ENCODE data around the gene MAPK14.
A peak's percentile ranks its signal among the peaks of the same experiment; 100 is the strongest.

Gene MAPK14

GRCh38 chr6:36034441-36034840 is 6.8 kb downstream of the MAPK14 start:
- DNase-seq (ENCODE audit: low read depth, low spot score) = no peak
- H3K4me3 ChIP-seq (ENCODE audit: low read depth, low read length) = no peak overlapping the region
- in situ Hi-C loops (cut with HindIII; ENCODE audit: low sequenced_read_pairs) = no loop called here
- TF ChIP-seq CTCF (IDR thresholded peaks at IDR 0.05; ENCODE audit: low read depth, low read length) = no peak

GRCh38 chr6:36035225-36035624 is 7.6 kb downstream of the MAPK14 start:
- DNase-seq (ENCODE audit: low read depth, low spot score) = no peak
- in situ Hi-C loops (cut with HindIII; ENCODE audit: low sequenced_read_pairs) = no loop called here
- H3K4me3 ChIP-seq (ENCODE audit: low read depth, low read length) = no peak overlapping the region
- TF ChIP-seq CTCF (IDR thresholded peaks at IDR 0.05; ENCODE audit: low read depth, low read length) = no peak

GRCh38 chr6:36038120-36038876 is 10.7 kb downstream of the MAPK14 start:
- DNase-seq (ENCODE audit: low read depth, low spot score) = no peak
- in situ Hi-C loops (cut with HindIII; ENCODE audit: low sequenced_read_pairs) = no loop called here
- H3K4me3 ChIP-seq (ENCODE audit: low read depth, low read length) = no peak overlapping the region
- no peak for TF ChIP-seq CTCF (IDR thresholded peaks at IDR 0.05; ENCODE audit: low read depth, low read length)

DNA sequence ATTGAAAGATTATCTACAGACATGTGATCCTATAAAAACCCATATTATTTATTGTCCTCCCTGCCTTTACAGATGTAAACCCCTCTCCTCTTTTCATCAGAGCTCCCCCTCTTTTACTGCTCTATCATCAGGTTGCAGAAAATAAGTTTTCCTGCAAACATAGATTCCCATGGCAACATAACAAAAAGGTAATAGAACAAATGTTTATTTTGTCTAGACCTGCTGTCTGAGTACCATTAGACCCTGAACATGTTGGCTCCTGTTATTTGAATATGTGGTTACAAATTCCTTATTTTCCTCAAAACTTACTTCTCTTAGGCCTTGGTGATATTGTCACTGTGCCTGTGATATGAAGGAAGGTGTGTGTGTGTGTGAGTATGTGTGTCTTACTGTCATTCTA is 11.5 kb downstream of the MAPK14 start:
- no peak for TF ChIP-seq CTCF (IDR thresholded peaks at IDR 0.05; ENCODE audit: low read depth, low read length)
- in situ Hi-C loops (cut with HindIII; ENCODE audit: low sequenced_read_pairs) = no loop called here
- DNase-seq (ENCODE audit: low read depth, low spot score) = peak; percentile 17
- H3K4me3 ChIP-seq (ENCODE audit: low read depth, low read length) = no peak overlapping the region

DNA sequence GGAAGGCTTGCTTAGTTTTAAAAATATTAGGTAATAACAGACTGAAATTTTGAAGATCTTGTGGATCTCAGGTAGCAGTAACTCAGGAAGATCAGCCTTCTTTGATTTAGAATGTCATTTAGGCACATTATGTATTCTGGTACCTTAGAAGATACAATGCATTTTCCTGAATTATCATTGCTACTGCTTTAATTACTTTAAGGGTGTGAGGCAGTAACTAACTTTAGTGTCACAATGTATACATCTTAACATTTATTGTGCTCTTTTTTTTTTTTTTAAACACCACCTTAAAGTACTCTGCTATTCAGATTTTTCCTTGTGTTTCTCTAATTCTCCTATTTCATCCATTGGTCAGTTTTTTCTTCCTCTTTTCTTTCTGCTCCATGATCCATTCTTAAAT is 13.3 kb downstream of the MAPK14 start:
- DNase-seq (ENCODE audit: low read depth, low spot score) = no peak
- in situ Hi-C loops (cut with HindIII; ENCODE audit: low sequenced_read_pairs) = no loop called here
- TF ChIP-seq CTCF (IDR thresholded peaks at IDR 0.05; ENCODE audit: low read depth, low read length) = no peak
- no peak overlapping the region for H3K4me3 ChIP-seq (ENCODE audit: low read depth, low read length)

DNA sequence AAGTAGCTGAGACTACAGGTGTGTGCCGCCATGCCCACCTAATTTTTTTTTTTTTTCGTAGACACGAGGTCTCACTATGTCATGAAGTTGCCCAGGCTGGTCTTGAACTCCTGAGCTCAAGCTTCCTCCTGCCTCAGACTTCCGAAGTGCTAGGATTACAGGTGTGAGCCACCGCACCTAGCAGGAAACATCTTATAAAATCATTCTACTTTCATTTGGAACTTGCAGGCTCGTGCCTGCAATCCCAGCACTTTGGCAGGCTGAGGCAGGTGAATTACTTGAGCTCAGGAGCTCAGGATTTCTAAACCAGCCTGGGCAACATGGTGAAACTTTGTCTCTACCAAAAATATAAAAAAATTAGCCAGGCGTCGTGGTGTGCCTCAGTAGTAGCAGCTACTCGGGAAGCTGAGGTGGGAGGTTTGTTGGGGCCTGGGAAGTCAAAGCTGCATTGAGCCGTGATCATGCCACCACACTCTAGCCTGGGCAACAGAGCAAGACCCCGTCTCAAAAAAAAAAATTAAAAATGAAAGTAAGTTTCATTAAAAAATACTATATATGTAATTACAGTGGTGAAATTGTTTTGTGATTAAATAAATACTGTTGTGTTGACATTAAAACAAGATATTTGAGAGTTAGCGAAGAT is 15.1 kb downstream of the MAPK14 start:
- H3K4me3 ChIP-seq (ENCODE audit: low read depth, low read length) = no peak overlapping the region
- TF ChIP-seq CTCF (IDR thresholded peaks at IDR 0.05; ENCODE audit: low read depth, low read length) = no peak
- in situ Hi-C loops (cut with HindIII; ENCODE audit: low sequenced_read_pairs) = no loop called here

More for the DNA sequence above, 15.1 kb downstream of the MAPK14 start:
- DNase-seq (ENCODE audit: low read depth, low spot score) = no peak
